CD4-positive, alpha-beta T cell treated with Interleukin-6 for 4 hours (primary cell): ENCODE data around the gene USP27X.

Experiments used
- DNase-seq: peaks from one replicate; pipeline ENCODE4 v3.0.0-alpha.2; 2020; ENCODE audit warnings: mixed read lengths

Gene USP27X

GRCh38 chrX:49878834-49879655 lies at the start of gene USP27X:
Gene USP27X (plus strand): TSS chrX:49879484. CDS start chrX:49880308, 824 bp downstream.
- peak; percentile 85 for DNase-seq

GRCh38 chrX:49838374-49838773 lies 40.9 kb upstream of the USP27X start:
- DNase-seq: no peak

- peak; percentile 24 for DNase-seq
Measured at GRCh38 chrX:49840679-49841078, 38.6 kb upstream of the USP27X start.

GRCh38 chrX:49842621-49843020 lies 36.7 kb upstream of the USP27X start:
- DNase-seq: no peak

GRCh38 chrX:49844611-49845010 lies 34.7 kb upstream of the USP27X start:
- DNase-seq: no peak

GRCh38 chrX:49845701-49846403 lies 33.4 kb upstream of the USP27X start:
- DNase-seq: no peak

GRCh38 chrX:49846522-49846921 lies 32.8 kb upstream of the USP27X start:
- DNase-seq: no peak

- DNase-seq: no peak
Measured at GRCh38 chrX:49848275-49848674, 31.0 kb upstream of the USP27X start.

GRCh38 chrX:49850028-49850427 lies 29.3 kb upstream of the USP27X start:
- DNase-seq: no peak

- no peak for DNase-seq
Measured at GRCh38 chrX:49853661-49854060, 25.6 kb upstream of the USP27X start.

GRCh38 chrX:49856819-49857218 lies 22.5 kb upstream of the USP27X start:
- no peak for DNase-seq

GRCh38 chrX:49858341-49858740 lies 20.9 kb upstream of the USP27X start:
- no peak for DNase-seq

- no peak for DNase-seq
Measured at GRCh38 chrX:49859491-49859890, 19.8 kb upstream of the USP27X start.

- DNase-seq: no peak
Measured at GRCh38 chrX:49860867-49861535, 18.3 kb upstream of the USP27X start.

GRCh38 chrX:49862093-49862492 lies 17.2 kb upstream of the USP27X start:
- no peak for DNase-seq

GRCh38 chrX:49868739-49869138 lies 10.5 kb upstream of the USP27X start:
- DNase-seq: no peak

- peak; percentile 33 for DNase-seq
Measured at GRCh38 chrX:49876750-49877149, 2.5 kb upstream of the USP27X start.

GRCh38 chrX:49877397-49878101 lies 1.7 kb upstream of the USP27X start:
- no peak for DNase-seq

GRCh38 chrX:49878128-49878833 lies 1.0 kb upstream of the USP27X start:
- peak; percentile 3 for DNase-seq

GRCh38 chrX:49879656-49880277 lies 483 bp downstream of the USP27X start:
- DNase-seq: no peak

GRCh38 chrX:49880668-49881067 lies 1.4 kb downstream of the USP27X start:
- no peak for DNase-seq
